PC-3 (cell line): ENCODE data around the gene HS3ST2.

Source experiments
- CTCF ChIP-seq: fragments of 300-600 bp; sonication (generic); conservative IDR thresholded peaks from 2 replicates; pipeline ENCODE4 v1.5.1; 2017; ENCODE audit warnings: antibody characterized with exemption, low read depth, mild to moderate bottlenecking, low read length
- EZH2 ChIP-seq: fragments of 300-600 bp; sonication (generic); IDR thresholded peaks from one replicate; pipeline ENCODE4 v1.6.1; 2017; ENCODE audit warnings: antibody characterized with exemption, mild to moderate bottlenecking, low read length; ENCODE audit not compliant: unreplicated experiment

- TF ChIP-seq CTCF (no peak), EZH2 (no peak)
Observed at GRCh38 chr16:22789281-22789945, 24.5 kb upstream of the HS3ST2 start.
